HEK293 (cell line): ENCODE data around the gene CES1.

ENCODE experiments used
- CTCF ChIA-PET: fragments of 350-600 bp; formaldehyde crosslinking; extraction: SDS; loops from one replicate; lab custom pipeline; 2021; ENCODE audit warnings: antibody characterized with exemption; lab: Yijun Ruan, JAX
- POLR2A ChIA-PET: fragments of 300-600 bp; formaldehyde crosslinking; extraction: SDS; loops from one replicate; lab custom pipeline; 2020; ENCODE audit warnings: antibody characterized with exemption, inconsistent platforms; lab: Yijun Ruan, JAX
- H3K27ac ChIP-seq: fragments of 200-500 bp; sonication (Bioruptor generic); 2 replicates; pipeline ENCODE4 v1.5.1; 2014; ENCODE audit warnings: low read depth, low read length, control low read depth, inconsistent platforms; ENCODE audit errors: extremely low read depth
- H3K36me3 ChIP-seq, 2 experiments: fragments of 200-500 bp in 1 of 2; sonication (Bioruptor generic) in 1 of 2; 1 replicate in 1 of 2; 2 replicates in 1 of 2; pipeline ENCODE4 v1.5.1; 2014 to 2017; ENCODE audit warnings: inconsistent platforms in 2 of 2, low read length in 2 of 2; ENCODE audit not compliant: control insufficient read depth in 2 of 2, insufficient read depth in 1 of 2
- H3K4me1 ChIP-seq: fragments of 200-500 bp; sonication (Bioruptor generic); 2 replicates; pipeline ENCODE4 v1.5.1; 2014; ENCODE audit warnings: mild to moderate bottlenecking, low read length, inconsistent platforms; ENCODE audit not compliant: control insufficient read depth, insufficient read depth
- H3K4me3 ChIP-seq: 2 replicates; pipeline ENCODE4 v1.5.1; 2011; ENCODE audit warnings: low read depth, mild to moderate bottlenecking, control low read depth, low read length, moderate library complexity
- H3K9me3 ChIP-seq: fragments of 200-500 bp; sonication (Bioruptor generic); 2 replicates; pipeline ENCODE4 v1.5.1; 2014; ENCODE audit warnings: low read depth, low read length, inconsistent platforms; ENCODE audit not compliant: control insufficient read depth, insufficient read depth
- EGR2 ChIP-seq: fragments of 450-650 bp; formaldehyde crosslinking; IDR thresholded peaks from 2 replicates; pipeline ENCODE4 v1.5.1; 2016; ENCODE audit warnings: low read depth, missing biosample characterization, missing genetic modification characterization
- ELK4 ChIP-seq: IDR thresholded peaks from 2 replicates; pipeline ENCODE4 v1.6.1; 2011; ENCODE audit warnings: mild to moderate bottlenecking, low read depth, low read length, borderline replicate concordance
- HIC1 ChIP-seq: fragments of 450-650 bp; formaldehyde crosslinking; IDR thresholded peaks from 2 replicates; pipeline ENCODE4 v1.5.1; 2016; ENCODE audit warnings: missing biosample characterization, missing genetic modification characterization
- PRDM1 ChIP-seq: fragments of 450-650 bp; formaldehyde crosslinking; IDR thresholded peaks from 2 replicates; pipeline ENCODE4; 2016; ENCODE audit warnings: missing biosample characterization, missing genetic modification characterization
- PRDM10 ChIP-seq: fragments of 450-650 bp; formaldehyde crosslinking; IDR thresholded peaks from 2 replicates; pipeline ENCODE4 v1.5.1; 2016; ENCODE audit warnings: missing biosample characterization, missing genetic modification characterization
- RBAK ChIP-seq: fragments of 450-650 bp; formaldehyde crosslinking; IDR thresholded peaks from 2 replicates; pipeline ENCODE4 v1.5.1; 2016; ENCODE audit warnings: missing biosample characterization, missing genetic modification characterization
- SALL2 ChIP-seq: fragments of 450-650 bp; formaldehyde crosslinking; IDR thresholded peaks from 2 replicates; pipeline ENCODE4 v1.5.0; 2017; ENCODE audit warnings: missing biosample characterization, mild to moderate bottlenecking, missing genetic modification characterization, borderline replicate concordance
- SP3 ChIP-seq: fragments of 450-650 bp; formaldehyde crosslinking; IDR thresholded peaks from 2 replicates; pipeline ENCODE4 v1.5.1; 2016; ENCODE audit warnings: missing biosample characterization, missing genetic modification characterization
- TRIM28 ChIP-seq: IDR thresholded peaks from 2 replicates; pipeline ENCODE4 v1.6.1; 2011; ENCODE audit warnings: low read length, control low read depth, borderline replicate concordance
- ZNF146 ChIP-seq: fragments of 450-650 bp; formaldehyde crosslinking; IDR thresholded peaks from 2 replicates; pipeline ENCODE4 v1.5.1; 2016; ENCODE audit warnings: missing biosample characterization, missing genetic modification characterization
- ZNF2 ChIP-seq: fragments of 450-650 bp; formaldehyde crosslinking; IDR thresholded peaks from 2 replicates; pipeline ENCODE4 v1.5.1; 2016; ENCODE audit warnings: missing biosample characterization, missing genetic modification characterization
- ZNF302 ChIP-seq: fragments of 450-650 bp; formaldehyde crosslinking; IDR thresholded peaks from 2 replicates; pipeline ENCODE4 v1.5.1; 2016; ENCODE audit warnings: missing biosample characterization, missing genetic modification characterization, low read depth
- ZNF391 ChIP-seq: fragments of 450-650 bp; formaldehyde crosslinking; IDR thresholded peaks from 2 replicates; pipeline ENCODE4 v1.5.1; 2016; ENCODE audit warnings: low read depth, missing biosample characterization, missing genetic modification characterization, borderline replicate concordance
- ZNF513 ChIP-seq: fragments of 450-650 bp; IDR thresholded peaks from 2 replicates; pipeline ENCODE4 v1.5.1; 2018; ENCODE audit warnings: missing biosample characterization, missing genetic modification characterization
- ZNF548 ChIP-seq: fragments of 450-650 bp; formaldehyde crosslinking; IDR thresholded peaks from 2 replicates; pipeline ENCODE4 v1.5.1; 2016; ENCODE audit warnings: missing biosample characterization, missing genetic modification characterization
- ZNF704 ChIP-seq: fragments of 450-650 bp; formaldehyde crosslinking; IDR thresholded peaks from 2 replicates; pipeline ENCODE4 v1.5.1; 2016; ENCODE audit warnings: missing biosample characterization, missing genetic modification characterization
- ZNF785 ChIP-seq: fragments of 450-650 bp; formaldehyde crosslinking; IDR thresholded peaks from 2 replicates; pipeline ENCODE4 v1.5.1; 2016; ENCODE audit warnings: missing biosample characterization, missing genetic modification characterization
- ZNF791 ChIP-seq: fragments of 450-650 bp; formaldehyde crosslinking; IDR thresholded peaks from 2 replicates; pipeline ENCODE4 v1.5.1; 2016; ENCODE audit warnings: missing biosample characterization, missing genetic modification characterization
- ZSCAN5A ChIP-seq: fragments of 450-650 bp; formaldehyde crosslinking; IDR thresholded peaks from 2 replicates; pipeline ENCODE4 v1.5.1; 2016; ENCODE audit warnings: missing biosample characterization, missing genetic modification characterization

Gene CES1

GRCh38 chr16:55824473-55825000 is 8.4 kb downstream of the CES1 start:
- CTCF ChIA-PET = no interaction called here

GRCh38 chr16:55822280-55822810 is 10.6 kb downstream of the CES1 start:
- POLR2A ChIA-PET = no interaction called here
- H3K4me3 ChIP-seq = no peak overlapping the region
- CTCF ChIA-PET = no interaction called here
- no peak overlapping the region for H3K27ac ChIP-seq
- H3K36me3 ChIP-seq = no peaks in the 10 kb centered on the region
- no peaks in the 10 kb centered on the region for H3K4me1 ChIP-seq
- H3K9me3 ChIP-seq = no peaks in the 10 kb centered on the region
- TF ChIP-seq EGR2 (tag by site-specific recombination) = no peak
- no peak for TF ChIP-seq ZNF391 (tag by site-specific recombination)
- no peak for TF ChIP-seq ZSCAN5A (tag by site-specific recombination)
- no peak for TF ChIP-seq ZNF513 (tag by site-specific recombination)
- TF ChIP-seq PRDM1 = no peak
- no peak for TF ChIP-seq ZNF785 (tag by site-specific recombination)
- no peak for TF ChIP-seq HIC1 (tag by site-specific recombination)
- TF ChIP-seq SP3 (tag by site-specific recombination) = no peak
- no peak for TF ChIP-seq ZNF791 (tag by site-specific recombination)
- no peak for TF ChIP-seq TRIM28
- TF ChIP-seq ZNF548 = no peak

More at GRCh38 chr16:55824473-55825000, 8.4 kb downstream of the CES1 start:
- no peaks in the 10 kb centered on the region for H3K36me3 ChIP-seq
- no peak for TF ChIP-seq ZNF302
- no peak for TF ChIP-seq ZNF704 (tag by site-specific recombination)
- no peak for TF ChIP-seq PRDM10
- TF ChIP-seq PRDM1 = no peak
- TF ChIP-seq EGR2 (tag by site-specific recombination) = no peak
- no peak for TF ChIP-seq RBAK (tag by site-specific recombination)
- no peak for TF ChIP-seq ZNF146 (tag by site-specific recombination)
- no peak for TF ChIP-seq ZNF2 (tag by site-specific recombination)
- no peak for TF ChIP-seq SALL2 (tag by site-specific recombination)
- TF ChIP-seq ELK4 = no peak
- no peak overlapping the region for H3K4me3 ChIP-seq
- POLR2A ChIA-PET = no interaction called here
- H3K9me3 ChIP-seq = no peaks in the 10 kb centered on the region
- H3K27ac ChIP-seq = no peak overlapping the region
- H3K4me1 ChIP-seq = no peaks in the 10 kb centered on the region
